Vagina (tissue), 2 donors: ENCODE measurements around the gene FGF14.

Experiments
- POLR2A ChIP-seq, 2 donors: fragments of 450-650 bp; IDR thresholded peaks; one replicate each; pipeline ENCODE4 v1.6.1; 2017; ENCODE audit warnings: antibody characterized with exemption in 2 of 2, mild to moderate bottlenecking in 2 of 2, moderate library complexity in 2 of 2
- TF ChIP-seq, protein P1 (sequence below), 3 experiments: fragments of 450-650 bp in 2 of 3; fragments of 200-600 bp in 1 of 3; sonication (generic) in 1 of 3; IDR thresholded peaks; one replicate each; pipeline ENCODE4 v1.5.1; 2017 to 2019; ENCODE audit warnings: antibody characterized with exemption in 3 of 3, mild to moderate bottlenecking in 2 of 3, moderate library complexity in 2 of 3

DNA sequence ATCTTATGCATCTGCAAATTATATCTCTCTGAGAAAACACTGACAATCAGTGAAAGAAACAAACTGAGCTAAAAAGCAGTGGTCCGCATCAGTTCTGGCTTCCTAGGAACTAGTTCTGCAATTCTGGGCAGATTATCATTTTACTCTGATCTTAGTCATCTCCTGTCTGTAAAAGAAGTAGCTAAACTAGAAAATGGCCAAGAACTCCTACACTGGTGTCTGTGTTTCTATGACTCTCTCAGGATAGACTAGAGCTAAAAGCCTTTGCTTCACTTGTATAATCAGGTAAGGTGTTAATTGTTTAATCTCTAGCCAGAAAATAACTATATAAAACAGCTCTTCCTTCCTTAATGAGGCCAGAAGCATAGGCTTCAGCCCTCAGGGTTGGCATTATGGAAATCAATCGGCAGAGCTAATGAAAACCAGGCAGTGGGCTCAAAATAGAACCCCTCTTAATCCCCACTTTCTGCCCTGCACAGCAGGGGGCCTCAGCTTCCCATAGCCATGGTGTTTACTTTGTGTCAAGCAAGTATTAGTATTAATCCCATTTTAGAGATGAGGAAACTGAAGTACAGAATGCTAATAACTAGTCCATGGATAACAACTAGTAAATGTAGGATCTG is 459.2 kb downstream of the FGF14 start:
- TF ChIP-seq, protein P1, sequence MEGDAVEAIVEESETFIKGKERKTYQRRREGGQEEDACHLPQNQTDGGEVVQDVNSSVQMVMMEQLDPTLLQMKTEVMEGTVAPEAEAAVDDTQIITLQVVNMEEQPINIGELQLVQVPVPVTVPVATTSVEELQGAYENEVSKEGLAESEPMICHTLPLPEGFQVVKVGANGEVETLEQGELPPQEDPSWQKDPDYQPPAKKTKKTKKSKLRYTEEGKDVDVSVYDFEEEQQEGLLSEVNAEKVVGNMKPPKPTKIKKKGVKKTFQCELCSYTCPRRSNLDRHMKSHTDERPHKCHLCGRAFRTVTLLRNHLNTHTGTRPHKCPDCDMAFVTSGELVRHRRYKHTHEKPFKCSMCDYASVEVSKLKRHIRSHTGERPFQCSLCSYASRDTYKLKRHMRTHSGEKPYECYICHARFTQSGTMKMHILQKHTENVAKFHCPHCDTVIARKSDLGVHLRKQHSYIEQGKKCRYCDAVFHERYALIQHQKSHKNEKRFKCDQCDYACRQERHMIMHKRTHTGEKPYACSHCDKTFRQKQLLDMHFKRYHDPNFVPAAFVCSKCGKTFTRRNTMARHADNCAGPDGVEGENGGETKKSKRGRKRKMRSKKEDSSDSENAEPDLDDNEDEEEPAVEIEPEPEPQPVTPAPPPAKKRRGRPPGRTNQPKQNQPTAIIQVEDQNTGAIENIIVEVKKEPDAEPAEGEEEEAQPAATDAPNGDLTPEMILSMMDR (IDR thresholded peaks at IDR 0.05): no peak
- TF ChIP-seq POLR2A (IDR thresholded peaks at IDR 0.05): no peak
